ELR (cell line): Measurements from ENCODE around the gene ANKLE1.

Experiments used
- DNase-seq: peaks from one replicate; pipeline ENCODE4 v3.0.0-alpha.2; 2015; ENCODE audit warnings: low read depth

ANKLE1 gene, protein sequence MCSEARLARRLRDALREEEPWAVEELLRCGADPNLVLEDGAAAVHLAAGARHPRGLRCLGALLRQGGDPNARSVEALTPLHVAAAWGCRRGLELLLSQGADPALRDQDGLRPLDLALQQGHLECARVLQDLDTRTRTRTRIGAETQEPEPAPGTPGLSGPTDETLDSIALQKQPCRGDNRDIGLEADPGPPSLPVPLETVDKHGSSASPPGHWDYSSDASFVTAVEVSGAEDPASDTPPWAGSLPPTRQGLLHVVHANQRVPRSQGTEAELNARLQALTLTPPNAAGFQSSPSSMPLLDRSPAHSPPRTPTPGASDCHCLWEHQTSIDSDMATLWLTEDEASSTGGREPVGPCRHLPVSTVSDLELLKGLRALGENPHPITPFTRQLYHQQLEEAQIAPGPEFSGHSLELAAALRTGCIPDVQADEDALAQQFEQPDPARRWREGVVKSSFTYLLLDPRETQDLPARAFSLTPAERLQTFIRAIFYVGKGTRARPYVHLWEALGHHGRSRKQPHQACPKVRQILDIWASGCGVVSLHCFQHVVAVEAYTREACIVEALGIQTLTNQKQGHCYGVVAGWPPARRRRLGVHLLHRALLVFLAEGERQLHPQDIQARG

GRCh38 chr19:17281391-17282304 lies at the start of gene ANKLE1:
Gene ANKLE1 (plus strand): TSS chr19:17281901. CDS start chr19:17281921, 20 bp downstream.
- DNase-seq, result peak; percentile 31

DNA sequence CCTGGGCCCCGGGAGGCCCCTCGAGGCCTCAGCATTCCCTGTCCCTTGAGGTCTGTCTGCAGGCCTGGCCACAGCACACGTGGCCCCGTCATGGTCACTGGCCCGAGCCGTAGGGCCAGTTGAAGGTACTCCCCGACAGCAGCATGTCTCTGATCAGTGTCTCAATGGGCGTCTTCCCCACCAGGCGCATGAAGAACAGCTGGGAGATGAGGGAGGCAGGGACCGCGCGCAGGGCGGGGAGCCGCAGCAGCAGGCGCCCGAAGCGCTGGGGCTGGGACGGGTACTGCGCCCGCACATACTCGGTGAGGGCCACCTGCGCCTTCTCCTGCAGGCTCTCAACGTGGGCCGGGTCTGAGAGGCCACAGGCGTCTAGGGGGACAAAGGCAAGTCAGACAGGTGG lies 49.4 kb upstream of the ANKLE1 start:
- DNase-seq, result no peak

- DNase-seq, result peak; percentile 71
Observed at GRCh38 chr19:17234911-17235299, 46.8 kb upstream of the ANKLE1 start.

DNA sequence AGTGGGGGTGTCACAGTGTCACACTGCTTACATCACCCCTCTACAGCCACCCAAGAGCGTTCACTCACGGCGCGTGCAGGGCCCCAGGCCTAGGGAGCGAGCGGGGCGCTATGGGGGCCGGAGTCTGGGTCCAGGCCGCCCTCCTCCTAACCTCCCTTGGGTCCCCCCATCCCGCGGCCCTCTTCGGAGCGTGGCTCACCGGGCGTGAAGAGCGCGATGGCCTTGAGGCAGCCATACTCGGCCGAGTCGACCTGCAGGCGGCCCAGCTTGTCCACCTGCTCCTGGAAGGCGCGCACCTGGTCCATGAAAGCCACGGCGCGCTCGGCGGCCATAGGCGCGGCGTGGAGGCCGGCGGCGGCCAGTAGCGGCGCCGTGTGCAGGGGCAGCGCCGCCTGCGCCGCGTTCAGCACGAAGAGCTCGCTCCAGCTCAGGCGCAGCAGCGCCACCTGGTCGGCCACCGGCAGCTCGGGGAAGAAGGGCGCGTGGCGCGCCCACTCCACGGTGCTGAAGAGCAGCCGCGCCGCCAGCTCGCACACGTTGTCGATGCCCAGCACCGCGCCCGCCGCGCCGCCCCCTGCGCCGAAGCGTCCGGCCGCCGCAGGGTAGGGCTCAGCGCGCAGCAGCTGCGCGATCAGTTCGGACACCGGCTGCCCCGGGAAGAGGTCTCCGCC lies 46.3 kb upstream of the ANKLE1 start:
- DNase-seq, result peak; percentile 78

- DNase-seq, result peak; percentile 69
Observed at GRCh38 chr19:17235971-17236777, 45.5 kb upstream of the ANKLE1 start.

DNA sequence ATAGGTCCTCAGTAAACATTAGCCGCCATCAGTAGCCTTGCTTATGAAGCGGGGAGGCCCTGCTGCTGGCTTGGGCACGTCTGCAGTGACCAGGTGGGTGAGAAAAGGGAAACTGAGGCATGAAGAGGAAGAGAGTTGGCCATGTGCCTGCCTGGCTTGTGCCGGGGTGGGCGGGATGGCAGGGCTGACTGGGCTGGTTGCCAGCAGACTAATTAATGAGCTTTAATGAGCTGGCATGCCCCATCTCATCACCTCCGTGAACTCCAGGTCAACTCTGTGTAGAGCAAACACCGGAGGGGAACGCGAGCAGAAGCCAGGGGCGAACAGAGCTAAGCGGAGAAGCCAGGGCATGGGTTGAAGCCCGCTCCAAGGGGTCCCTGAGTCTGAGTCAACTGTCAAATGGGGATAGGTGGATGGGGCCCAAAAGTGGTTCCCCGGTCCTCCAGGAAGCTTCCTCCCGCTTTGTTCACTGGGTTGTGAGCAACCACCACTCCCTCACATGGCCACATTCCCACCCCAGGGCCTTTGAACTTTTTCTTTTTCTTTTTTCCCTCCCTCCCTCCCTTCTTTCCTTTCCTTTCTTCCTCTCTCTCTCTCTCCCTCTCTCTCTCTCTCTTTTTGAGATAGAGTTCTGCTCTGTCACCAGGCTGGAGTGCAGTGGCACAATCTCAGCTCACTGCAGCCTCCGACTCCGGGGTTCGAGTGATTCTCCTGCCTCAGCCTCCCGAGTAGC lies 44.7 kb upstream of the ANKLE1 start:
- no peak for DNase-seq

GRCh38 chr19:17237747-17238706 lies 43.7 kb upstream of the ANKLE1 start:
- DNase-seq, result no peak

DNA sequence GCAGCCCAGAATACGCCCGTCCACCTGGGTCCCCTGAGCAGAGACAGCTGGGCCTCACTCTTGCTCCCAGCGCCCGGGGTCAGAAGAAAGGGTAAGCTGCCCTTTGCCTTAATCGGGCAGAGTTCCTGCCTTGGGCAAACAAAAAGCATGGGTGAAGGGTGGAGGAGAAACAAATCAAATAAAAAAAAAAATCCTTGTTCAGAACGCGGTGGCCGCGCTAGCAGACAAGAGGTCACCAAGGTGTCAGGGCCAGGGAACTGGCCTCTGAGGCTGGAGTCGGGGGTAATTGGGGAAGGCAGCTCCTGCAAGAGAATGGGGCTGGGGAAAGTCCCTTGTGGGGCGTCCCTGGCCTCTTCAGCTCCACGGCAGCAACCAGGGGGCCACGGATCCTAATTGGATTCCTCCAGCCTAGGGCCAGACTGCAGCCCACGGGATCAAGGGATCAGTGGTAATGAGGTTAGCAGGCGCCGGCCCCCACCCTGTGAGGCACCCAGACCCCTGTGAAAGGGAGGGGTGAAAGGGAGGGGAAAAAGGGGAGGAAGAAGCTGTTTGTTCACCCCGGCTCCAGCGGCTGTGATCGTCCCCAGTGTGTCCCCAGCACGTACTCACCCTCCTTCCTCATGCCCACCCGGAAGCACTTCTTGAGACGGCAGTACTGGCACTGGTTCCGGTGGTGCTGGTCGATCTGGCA lies 41.5 kb upstream of the ANKLE1 start:
- DNase-seq, result no peak

- DNase-seq, result no peak
Observed at GRCh38 chr19:17240826-17241399, 40.8 kb upstream of the ANKLE1 start.

DNA sequence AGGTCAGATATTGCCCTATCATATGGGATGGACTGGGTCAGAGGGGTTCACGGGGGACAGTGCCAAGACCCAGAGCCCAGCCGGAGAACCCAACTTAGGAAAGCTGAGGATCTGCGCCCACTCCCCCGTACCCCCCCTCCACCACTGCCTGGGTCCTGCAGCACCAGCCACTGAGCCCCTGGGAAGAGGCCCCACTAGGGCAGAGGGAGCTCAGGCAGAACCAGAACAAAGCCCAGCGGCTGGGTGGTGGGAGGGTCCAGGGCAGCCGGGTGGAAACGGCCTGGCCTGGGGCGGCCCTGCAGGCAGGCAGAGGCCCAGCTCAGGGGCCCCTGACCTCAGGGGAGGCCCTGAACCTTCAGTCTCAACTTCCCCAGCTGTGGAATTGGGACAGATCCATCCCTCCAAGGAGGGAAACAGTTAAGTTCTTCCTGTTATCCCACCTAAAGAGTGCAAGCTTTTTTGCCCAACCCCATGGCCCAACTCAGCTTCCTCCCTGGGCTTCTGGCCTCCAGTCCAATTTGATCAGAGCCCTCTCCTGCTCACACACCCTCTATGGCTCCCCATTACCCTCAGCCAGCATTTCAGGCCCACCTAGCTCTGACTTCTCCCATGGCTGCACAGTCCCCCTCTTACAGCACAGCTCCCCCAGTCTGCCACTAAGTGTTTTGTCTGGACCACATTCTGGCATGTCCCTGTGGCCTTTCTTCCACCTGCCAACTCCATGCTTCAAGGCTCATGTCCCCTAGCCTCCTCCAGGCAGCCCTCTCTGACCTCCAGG lies 39.1 kb upstream of the ANKLE1 start:
- no peak for DNase-seq

- DNase-seq, result no peak
Observed at GRCh38 chr19:17243211-17243829, 38.4 kb upstream of the ANKLE1 start.

GRCh38 chr19:17243830-17244617 lies 37.7 kb upstream of the ANKLE1 start:
- DNase-seq, result peak; percentile 69

GRCh38 chr19:17244618-17245534 lies 36.8 kb upstream of the ANKLE1 start:
- DNase-seq, result peak; percentile 20

- DNase-seq, result no peak
Observed at GRCh38 chr19:17245535-17245984, 36.1 kb upstream of the ANKLE1 start, which contains the start of gene NR2F6. Gene NR2F6 (minus strand): TSS chr19:17245919. CDS start chr19:17245220, 699 bp downstream.
